GM21390 (cell line): Measurements from ENCODE around the gene TXNRD2.
"Not testable (repeated sequence)": the region's sequence is repeated elsewhere in the genome, so short reads cannot be mapped to it uniquely, and the experiment has no call there.

Experiments used
- ATAC-seq: cut with Tn5 transposase; IDR thresholded peaks from one replicate; pipeline ENCODE4 v1.9.1; 2021; ENCODE audit not compliant: unreplicated experiment

The TXNRD2 gene

DNA sequence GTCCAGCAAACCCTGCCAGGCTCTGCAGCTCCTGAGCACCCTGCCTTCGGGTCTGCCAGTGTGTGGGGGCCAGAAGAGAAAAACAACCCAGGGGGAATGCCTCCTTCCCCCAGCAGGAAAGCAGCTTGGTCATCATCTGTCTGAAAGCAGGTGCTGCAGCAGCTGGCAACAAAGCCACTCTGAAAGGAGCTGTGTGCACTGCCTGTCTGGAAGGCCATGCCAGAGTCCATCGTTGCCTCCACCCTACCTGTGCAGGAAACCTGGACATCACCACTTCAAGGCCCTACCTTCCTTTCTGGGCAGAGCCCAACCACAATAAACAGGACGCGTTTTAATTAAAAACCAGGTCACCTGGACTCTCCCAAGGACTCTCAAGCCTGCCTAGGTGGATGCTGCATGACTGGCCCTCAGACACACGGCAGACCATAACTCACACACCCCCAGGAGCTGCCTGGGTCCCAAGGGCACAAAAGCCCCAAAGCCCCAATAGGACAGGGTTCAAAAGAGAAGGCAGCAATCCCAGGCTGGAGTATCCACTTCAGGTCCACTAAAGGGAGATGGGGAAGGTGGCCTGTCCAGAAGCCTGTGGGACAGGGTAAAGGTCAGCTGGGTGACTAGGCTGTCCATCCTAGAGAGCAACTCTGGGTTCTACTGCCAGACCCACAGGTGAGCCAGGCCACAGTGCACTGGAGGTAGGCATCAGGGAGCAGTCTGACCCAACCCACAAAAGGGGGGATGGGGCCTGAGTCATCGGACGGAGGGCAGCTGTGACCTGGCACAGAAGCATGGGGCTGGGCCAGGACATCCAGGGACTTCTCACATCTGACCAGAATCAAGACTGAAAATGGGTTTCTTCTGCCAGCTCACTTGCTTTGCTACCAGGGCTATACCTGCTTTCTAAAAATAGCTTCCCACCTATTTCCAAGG is 93.1 kb downstream of the TXNRD2 start:
- ATAC-seq, result no peak

DNA sequence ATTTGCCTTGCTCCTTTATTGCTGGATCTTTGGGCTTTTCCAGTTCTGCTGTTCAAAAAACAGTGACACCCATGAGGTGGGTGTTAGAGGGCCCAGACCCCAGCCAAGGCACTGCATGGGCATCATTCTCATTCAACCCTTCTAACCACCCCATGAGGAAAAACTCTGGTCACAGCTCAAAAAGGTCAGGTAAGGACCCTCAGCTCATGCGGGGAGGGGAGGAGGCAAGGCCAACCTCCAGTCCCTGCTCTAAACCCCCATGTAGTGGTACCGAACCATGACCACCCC is 94.3 kb downstream of the TXNRD2 start:
- ATAC-seq, result no peak

DNA sequence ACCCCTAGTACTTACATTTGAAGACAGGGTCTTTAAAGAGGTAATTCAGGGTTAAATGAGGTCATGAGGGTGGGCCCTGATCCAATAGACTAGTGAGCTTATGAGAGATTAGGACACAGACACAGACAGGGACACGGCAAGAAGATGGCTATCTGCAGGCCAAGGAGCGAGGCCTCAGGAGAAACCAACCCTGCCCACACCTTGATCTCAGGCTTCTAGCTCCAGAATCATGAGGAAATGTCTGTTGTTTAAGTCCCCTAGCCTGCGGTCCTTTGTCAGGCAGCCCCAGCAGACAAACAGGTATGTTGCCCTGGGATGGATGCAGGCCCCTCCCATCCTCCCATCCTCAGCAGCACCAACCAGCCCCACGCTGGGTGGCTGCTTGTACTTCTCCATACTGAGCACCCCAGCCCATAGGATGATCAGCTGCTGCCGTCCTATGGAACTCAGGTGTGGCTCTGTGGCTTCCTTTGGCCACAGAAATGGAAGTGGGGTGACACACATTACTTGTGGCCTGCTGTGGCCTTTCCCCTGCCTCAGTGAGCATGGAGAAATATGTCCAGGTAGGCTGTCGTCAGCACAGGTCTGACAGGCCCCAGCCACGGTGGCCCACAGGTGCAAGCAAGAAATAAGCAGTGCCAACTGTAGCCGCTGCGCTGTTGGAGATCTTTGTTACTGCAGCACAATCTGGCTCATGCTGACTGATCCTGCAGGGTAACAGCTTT is 94.8 kb downstream of the TXNRD2 start:
- no peak for ATAC-seq

DNA sequence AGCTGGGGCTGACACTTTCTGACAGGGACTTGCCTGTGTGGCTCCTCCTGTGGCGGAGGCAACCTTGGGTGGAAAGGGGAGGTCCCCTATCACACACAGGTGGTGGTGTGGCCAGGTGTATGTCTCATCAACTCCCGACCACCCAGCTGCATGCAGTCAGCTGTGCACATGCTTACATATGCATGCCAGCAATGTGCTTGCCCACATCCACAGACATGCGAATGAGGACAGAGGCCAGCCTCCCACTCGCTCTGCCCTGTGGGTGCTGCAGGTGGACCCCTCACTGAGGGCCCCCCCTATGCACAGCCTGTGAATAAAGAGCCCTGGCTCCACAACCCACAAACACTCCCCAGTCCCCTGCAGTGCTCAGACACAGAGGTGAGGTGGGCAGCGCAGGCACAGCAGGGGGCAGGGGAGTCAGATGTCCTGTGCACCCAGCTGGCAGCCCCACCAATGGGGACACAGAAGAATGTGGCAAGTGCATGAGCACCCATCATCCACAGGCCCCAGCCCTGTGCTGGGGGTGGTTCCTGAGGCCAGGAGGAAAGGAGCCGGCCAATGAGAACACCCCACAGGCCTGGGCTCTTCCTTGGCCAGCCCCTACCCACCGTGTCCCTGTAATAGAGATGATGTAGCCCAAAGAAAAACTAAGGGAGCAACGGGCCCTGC is 96.4 kb downstream of the TXNRD2 start:
- no peak for ATAC-seq

DNA sequence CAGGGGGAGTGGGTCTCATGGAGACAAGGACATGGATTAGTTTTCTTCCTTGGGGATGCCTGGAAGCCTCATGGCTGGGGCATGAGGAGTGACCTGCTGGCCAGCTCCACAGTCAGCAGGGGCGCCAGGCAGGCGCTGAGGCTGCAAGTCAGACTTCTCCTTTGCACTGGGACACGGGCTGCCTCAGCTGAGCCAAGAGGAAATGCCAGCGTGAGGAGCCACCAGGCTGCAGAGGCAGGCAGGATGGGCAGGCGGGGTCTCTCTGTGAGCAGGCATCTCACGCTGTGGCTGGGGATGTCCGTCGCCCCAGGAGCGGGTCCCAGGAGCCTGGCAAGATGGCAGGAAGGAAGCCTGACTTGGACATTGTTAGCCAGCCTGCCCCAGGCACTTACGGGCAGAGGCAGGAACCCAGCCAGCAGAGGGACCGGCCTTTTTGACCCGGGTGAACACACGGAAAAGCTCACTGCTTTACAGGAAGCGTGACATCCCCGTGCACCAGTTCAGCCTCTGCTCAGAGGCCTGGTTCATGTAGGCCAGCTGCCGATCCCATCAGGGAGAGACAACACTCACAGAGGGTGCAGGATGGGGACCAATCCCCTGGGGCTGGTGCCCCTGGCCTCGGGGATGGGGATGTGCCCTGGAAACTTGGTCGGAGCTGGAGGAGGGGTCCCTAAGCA is 97.1 kb downstream of the TXNRD2 start:
- ATAC-seq, result no peak

DNA sequence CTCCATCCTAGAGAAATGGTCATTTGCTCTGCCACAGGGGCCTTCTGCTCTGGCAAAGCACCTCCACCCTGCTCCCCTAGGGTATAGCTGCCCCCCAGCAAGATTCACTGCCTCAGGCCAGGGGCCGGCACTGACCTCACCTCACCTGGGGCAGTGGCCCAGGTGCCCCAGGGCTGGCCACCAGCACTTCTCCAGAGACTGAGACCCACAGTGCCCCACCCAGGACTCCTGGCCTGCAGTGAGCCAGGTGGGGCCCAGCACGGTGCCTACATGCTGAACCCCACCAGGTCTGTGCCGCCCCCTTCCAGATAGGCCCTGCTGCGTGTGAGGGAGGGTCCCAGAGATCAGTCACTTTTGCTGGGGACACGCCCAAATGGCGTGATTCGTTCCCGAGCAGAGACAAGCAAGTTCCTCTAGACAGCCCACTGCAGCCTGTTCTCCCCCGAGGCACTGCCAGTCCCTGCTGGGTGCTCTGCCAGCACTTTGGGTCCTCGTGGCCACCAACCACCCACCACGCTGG is 97.7 kb downstream of the TXNRD2 start:
- no peak for ATAC-seq

DNA sequence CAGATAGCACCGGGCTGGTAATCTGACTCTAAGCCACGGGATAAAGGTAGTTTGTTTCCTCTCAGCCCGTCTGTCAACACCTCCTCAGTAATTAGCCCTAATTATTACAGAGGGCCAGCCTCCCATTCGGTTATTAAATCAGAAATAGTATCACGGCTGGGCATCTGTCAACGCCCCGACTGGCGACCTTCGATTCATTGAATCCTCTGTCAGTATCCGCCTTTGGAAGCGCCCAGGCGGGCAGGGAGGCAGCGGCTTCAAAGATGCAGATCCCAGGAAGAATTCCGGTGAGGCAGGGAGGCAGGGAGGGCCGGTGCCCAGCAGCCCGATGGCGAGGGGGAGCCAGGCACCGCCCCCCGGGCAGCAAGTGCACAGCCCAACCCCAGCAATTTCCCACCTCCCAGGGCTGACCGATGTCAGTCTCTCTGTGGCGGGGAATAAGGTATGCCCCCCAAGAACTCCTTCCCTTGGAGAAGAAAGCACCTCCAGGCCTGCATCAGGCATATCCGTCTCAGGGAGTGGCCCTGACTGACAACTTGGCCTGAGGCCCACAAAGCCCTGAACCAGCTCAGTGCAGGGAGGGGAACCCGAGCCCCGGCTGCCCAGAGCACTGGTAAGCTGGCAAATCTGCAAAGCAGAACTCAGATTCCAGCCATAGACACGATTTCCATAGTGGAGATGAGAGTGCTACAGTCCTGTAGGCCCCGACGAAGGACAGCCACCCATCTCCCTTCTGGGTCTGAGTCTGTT is 98.3 kb downstream of the TXNRD2 start:
- no peak for ATAC-seq

DNA sequence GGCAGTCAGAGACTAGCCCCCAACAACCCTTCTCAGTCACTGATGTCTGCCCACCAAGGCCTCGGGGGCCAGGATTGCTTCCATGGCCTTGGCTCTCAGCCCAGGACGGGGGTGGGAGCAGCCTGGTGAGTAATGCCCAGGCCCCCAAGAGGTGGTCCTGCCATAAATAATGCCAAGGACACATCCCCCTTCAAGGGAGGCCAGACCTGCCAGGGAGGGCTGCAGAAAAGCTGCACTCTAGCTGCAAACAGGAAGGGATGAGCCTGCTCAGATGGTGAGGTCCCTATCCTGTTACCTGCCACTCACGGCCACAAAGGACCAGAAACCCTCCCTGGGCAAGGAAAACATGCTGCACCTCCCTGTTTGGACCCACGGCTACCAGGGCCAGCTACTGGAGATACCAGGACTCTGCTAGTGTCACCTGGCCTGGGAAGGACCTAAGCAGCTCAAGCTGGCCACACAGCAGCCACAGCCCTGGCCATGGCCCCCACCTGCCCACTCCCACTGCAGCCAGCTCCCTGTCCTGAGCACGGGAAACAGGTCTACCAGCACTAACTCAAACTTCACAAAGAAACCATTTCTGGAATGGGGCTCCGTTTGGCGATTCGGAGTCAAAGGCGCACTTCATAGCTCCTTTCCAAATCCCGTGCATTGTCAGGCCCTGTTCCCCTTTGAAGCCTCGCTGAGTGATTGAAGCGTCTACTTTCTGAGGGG is 99.1 kb downstream of the TXNRD2 start:
- no peak for ATAC-seq

DNA sequence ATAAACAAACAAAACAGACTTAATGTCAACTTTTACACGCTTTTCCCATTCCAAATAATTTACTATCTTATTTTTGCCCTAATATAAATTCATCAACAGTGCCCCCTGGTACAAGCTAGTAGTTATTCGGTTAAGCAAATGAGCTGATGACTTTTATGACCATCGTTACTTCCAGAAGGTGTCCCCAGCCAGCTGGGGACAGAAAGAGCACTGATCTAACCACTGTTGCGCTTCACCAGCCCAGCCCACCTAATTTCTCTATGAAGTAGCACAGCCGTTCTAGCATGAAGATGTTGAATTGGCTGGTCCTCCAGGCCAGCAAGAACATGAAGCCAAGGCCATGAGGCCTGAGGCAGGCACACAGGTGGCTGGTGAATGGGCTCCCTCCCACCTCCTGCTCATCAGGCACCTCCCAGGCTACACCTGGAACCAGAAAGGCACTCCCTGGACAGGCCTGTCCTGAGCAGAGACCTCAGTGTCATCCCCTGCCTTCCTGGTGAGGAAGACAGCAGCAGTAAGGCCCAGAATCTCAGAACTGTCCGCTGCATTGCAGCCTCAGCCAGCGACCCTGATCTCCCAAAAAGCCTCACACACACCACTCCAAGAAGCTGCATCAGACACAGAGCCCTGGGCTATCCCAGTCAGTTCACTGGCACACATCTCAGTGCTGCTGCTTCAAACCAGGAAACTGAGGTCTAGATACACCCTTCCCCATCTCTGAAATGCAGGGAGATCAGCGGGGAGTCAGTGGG is 99.8 kb downstream of the TXNRD2 start:
- no peak for ATAC-seq

DNA sequence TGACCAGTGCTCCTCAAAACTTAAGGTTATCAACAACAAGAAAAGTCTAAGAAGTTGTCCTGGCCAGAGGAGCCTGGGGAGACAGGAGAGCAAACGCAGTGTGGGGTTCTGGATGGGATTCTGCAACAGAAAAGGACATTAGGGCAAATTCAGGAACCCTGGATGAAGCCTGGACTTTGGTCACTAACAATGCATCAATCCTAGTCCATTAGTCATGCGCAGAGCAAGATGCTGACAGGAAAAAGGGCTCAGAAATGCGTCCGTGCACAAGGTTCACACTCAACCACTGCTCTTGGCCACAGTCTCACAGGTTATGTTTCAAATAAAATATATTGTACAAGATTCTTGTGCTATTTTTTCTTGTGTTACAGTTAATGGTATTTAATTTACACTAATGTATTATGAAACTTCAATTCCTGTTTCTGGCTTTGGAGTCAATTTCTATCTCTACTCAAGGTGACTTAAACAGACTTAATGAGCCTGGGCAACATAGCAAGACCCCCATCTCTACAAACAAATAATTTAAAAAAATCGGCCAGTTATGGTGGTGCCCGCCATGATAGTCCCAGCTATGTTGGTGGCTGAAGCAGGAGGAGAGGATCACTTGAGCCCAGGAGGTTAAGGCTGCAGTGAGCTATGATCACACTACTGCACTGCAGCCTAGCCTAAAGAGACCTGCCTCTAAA is 100.5 kb downstream of the TXNRD2 start:
- no peak for ATAC-seq

DNA sequence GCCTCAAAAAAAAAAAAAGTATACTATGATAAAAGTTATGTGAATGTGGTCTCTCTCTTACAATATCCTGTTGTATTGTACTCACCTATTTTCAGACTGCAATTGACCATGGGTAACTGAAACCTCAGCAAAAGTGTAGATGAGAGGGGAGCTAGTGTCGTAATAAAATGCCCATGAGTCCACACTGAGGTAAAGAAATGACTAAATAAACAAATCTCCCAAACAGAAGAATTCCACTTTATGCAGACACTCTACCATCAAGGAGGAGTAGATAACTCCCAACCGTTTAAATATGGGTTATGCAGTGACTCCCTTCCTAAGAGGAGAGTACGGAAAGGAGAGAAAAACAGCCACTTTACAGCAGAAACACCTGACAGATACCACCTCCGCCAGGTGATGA is 101.6 kb downstream of the TXNRD2 start:
- ATAC-seq, result no peak

DNA sequence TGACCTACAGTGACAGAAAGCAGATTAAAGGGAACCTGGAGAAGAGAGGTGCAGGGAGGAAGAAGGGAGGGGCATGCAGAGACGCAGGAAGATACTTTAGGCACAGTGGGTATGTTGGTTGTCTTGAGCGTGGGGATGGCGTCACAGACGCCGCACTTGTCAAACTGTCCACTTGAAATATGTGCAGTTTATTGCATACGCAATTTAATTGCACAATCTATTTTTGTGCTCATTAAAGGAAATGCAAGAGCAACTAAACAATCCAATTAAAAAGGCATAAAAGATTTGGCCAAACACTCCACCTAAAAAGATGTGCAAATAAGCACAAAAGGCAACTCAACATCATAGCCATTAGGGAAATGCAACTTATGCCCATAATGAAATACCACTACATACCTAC is 103.7 kb downstream of the TXNRD2 start:
- no peak for ATAC-seq

DNA sequence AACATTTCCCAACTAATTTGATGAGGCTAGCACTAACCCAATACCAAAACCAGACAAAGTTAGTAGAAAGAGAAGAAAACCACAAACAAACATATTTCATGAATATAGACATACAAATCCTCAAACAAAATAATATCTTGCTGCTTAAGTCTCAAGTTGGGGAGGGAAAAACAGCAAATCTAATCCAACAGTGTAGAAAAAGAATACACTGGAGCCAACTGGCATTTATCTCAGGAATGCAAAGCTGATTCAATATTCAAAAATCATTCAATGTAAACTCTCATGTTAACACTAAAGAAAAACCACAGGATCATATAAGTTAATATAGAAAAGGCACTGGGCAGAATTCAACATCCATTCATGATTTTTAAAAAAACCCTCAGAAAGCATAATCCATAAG is 105.1 kb downstream of the TXNRD2 start:
- no peak for ATAC-seq

DNA sequence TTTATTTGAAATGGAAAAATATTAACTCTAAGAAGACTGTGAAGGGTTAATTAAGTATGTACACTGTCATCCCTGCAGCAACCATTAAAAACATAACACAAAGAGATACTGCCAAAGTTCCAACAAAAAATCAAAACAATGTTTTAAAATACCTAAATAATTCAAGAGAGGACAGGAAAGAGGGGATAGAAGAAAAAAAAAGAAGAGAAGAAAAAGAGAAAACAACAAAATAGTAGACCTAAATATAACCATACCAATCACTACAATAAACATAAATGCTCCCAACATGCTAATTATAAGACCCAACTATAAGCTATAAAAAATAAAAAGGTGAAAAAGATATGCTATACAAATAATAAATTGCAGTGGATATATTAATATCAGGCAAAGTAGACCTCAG is 107.0 kb downstream of the TXNRD2 start:
- no peak for ATAC-seq

DNA sequence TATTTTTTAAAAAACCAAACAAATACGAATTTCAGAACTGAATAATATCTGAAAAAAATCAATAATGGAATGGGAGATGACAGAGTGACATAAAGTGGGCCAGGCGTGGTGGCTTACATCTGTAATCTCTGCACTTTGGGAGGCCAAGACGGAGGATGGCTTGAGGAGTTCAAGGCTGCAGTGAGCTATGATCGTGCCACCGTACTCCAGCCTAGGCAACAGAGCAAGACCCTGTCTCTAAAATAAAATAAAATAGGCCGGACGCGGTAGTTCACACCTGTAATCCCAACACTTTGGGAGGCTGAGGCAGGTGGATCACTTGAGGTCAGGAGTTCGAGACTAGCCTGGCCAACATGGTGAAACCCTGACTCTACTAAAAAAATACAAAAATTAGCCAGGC is 108.3 kb downstream of the TXNRD2 start:
- not testable (repeated sequence) for ATAC-seq

DNA sequence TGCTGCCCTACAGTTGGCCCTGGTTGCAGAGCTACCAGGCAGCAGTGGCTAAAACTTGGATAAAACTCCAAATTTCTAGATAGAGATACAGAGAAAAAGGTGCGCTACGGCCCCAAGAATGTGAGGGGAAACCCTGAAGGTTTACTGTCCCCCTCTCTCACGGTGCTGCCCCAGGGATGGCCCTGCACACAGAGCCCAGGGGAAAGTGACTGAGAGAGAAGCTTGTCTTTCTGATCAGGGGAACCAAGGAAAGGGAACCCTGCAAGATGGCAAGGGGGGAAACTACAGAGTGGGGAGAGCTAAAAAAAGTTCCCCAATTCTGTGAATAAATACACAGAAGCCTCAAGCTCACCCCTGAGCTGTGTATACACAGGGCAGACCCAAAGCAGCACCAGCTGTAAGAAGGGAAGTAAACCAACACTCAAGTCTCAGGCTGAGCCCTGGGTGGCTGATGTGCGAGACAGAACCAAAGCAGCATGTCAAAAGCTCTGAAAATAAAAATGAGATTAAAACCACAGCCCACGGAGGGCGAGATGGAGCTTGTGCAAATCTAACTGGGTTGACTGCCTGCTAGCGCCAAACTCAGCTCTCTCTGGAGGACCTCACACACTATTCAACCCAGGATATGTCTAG is 109.0 kb downstream of the TXNRD2 start:
- ATAC-seq, result no peak

DNA sequence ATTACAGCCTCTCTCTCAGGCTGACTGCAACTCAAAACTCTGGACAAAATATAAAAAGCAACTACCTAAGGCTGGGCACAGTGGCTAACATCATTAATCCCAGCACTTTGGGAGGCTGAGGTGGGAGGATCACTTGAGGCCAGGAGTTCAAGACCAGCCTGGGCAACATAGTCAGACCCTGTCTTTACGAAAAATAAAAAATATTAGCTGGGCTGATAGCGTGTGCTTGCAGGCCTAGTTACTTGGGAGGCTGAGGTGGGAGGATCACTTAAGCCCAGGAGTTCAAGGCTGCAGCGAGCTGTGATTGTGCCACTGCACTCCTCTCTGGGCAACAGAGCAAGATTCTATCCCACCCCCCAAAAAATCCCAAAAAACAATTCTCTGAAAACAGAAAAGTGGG is 109.6 kb downstream of the TXNRD2 start:
- ATAC-seq, result not testable (repeated sequence)

DNA sequence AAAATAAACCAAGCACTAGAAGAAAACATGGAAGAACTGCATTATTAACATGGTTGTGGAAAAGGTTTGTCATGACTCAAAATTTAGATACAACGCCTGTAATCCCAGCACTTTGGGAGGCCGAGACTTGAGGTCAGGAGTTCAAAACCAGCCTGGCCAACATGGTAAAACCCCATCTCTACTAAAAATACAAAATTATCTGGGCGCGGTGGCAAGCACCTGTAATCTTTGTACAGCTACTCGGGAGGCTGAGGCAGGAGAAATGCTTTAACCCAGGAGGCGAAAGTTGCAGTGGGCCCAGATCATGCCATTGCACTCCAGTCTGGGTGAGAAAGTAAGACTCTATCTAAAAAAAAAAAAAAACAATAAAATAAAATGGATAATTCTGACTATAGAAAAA is 110.6 kb downstream of the TXNRD2 start:
- no peak for ATAC-seq
